ENCODE results near the gene SCAND1. TPM values are rescaled to one million over a fixed set of nuclear protein-coding genes. Genes with fewer than 3 reads are reported as not detected.

The SCAND1 gene
- total and polyA plus RNA-seq, 9 of the 15 experiments (the other 6 are each of a cell fraction or from before 2014, with no cell fraction given), result 0.08 to 94.0 (median 5.8) TPM

DNA sequence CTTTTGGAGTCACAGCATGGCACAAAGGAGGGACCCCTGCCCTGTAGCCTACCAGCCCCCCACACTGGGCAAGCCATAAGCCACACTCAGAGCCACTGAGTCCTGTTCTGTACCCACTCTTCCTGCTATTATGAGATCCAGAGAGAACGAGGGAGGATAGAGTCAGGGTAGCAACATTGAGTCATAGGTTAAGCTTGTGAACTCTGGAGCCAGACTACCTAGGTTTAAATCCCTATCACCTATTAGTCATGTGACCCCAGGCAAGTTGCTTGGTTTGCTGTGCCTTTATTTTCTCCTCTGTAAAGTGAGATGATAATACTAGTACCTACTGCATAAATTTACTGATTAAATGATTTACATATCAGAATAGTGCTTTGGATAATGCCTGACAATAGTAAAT, 14.6 kb upstream of the SCAND1 start:
- intact Hi-C loops (cut with micrococcal nuclease) (no loop called here), in situ Hi-C loops (cut with MboI) (no loop called here)
- Histone ChIP-seq H3K9me3 (replicated peaks; ENCODE audit: control insufficient read depth, insufficient read depth, low read depth, low read length) (no peaks in the 10 kb centered on the region; the same call in 1 of the 2 replicates), H3K4me3 (no peak overlapping the region), H3K4me1 (replicated peaks in 1 of 2; ENCODE audit: control insufficient read depth in 2 of 2, insufficient read depth in 2 of 2, low read length in 2 of 2) (peaks cover 0 to 7% of the 10 kb centered on the region in 2 experiments; a peak in 3 of 5 replicates), H3K9me1 (ENCODE audit: control insufficient read depth, insufficient read depth, low read length) (no peaks in the 10 kb centered on the region), H3K27ac (ENCODE audit: extremely low read depth, low read depth, low read length) (no peak overlapping the region), H3K79me2 (ENCODE audit: control insufficient read depth, insufficient read depth, low read length) (no peaks in the 10 kb centered on the region), H3K36me3 (ENCODE audit: control insufficient read depth, insufficient read depth, low read length) (no peaks in the 10 kb centered on the region), H4K20me1 (replicated peaks; ENCODE audit: control insufficient read depth, insufficient read depth, low read length) (no peaks in the 10 kb centered on the region), H3K27me3 (ENCODE audit: control insufficient read depth in 2 of 2, insufficient read depth in 2 of 2, low read length in 2 of 2) (no peaks in the 10 kb centered on the region), H3K9ac (ENCODE audit: insufficient read depth in 1 of 2, low read depth in 2 of 2, low read length in 2 of 2) (no peak overlapping the region), H3K4me2 (ENCODE audit: insufficient read depth, low read length) (no peak overlapping the region), H2AFZ (ENCODE audit: low read depth, low read length) (no peak overlapping the region)
- ChIA-PET POLR2A (interaction anchor here (0.7 to 2.3 kb wide), 4 partner anchors 12 to 1825 kb away, joined by 3 to 7 read pairs (median 4); no protein-coding TSS in a partner anchor), CTCF (ENCODE audit: low intra/inter-chr PET ratio) (no interaction called here)
- DNase-seq (ENCODE audit: extremely low read depth in 1 of 4, low spot score in 3 of 4), result no peak
- TF ChIP-seq CBX3 (IDR thresholded peaks at IDR 0.05; ENCODE audit: borderline replicate concordance in 1 of 2, low read length in 2 of 2) (no peak), RFX5 (IDR thresholded peaks at IDR 0.05; ENCODE audit: low read depth, low read length) (no peak), KAT8 (IDR thresholded peaks at IDR 0.05; ENCODE audit: low read depth) (no peak), POLR2AphosphoS2 (IDR thresholded peaks at IDR 0.05; ENCODE audit: low read length) (no peak), RHOXF2B (CRISPR knock-in tag; conservative IDR thresholded peaks at IDR 0.05) (no peak), MIER1 (IDR thresholded peaks at IDR 0.05; ENCODE audit: low read depth) (no peak), ZBTB1 (CRISPR knock-in tag; IDR thresholded peaks at IDR 0.05; ENCODE audit: borderline replicate concordance, low read depth) (no peak), EP300 (IDR thresholded peaks at IDR 0.05; ENCODE audit: low read length) (no peak), COPS2 (conservative IDR thresholded peaks at IDR 0.05) (no peak), HNRNPL (IDR thresholded peaks at IDR 0.05; ENCODE audit: low read depth, low read length) (no peak), TOE1 (IDR thresholded peaks at IDR 0.05; ENCODE audit: borderline replicate concordance) (peak; percentile 56; the same call in 1 of the 2 replicates), TOE1 (CRISPR knock-in tag; IDR thresholded peaks at IDR 0.05; ENCODE audit: borderline replicate concordance, low read depth) (no peak), ZNF143 (CRISPR knock-in tag; IDR thresholded peaks at IDR 0.05) (no peak), POLR2G (IDR thresholded peaks at IDR 0.05; ENCODE audit: low read depth, low read length) (no peak), HNRNPLL (IDR thresholded peaks at IDR 0.05; ENCODE audit: low read depth, low read length, poor library complexity, severe bottlenecking) (no peak)
- TF ChIP-seq, protein P1, sequence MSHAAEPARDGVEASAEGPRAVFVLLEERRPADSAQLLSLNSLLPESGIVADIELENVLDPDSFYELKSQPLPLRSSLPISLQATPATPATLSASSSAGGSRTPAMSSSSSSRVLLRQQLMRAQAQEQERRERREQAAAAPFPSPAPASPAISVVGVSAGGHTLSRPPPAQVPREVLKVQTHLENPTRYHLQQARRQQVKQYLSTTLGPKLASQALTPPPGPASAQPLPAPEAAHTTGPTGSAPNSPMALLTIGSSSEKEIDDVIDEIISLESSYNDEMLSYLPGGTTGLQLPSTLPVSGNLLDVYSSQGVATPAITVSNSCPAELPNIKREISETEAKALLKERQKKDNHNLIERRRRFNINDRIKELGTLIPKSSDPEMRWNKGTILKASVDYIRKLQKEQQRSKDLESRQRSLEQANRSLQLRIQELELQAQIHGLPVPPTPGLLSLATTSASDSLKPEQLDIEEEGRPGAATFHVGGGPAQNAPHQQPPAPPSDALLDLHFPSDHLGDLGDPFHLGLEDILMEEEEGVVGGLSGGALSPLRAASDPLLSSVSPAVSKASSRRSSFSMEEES (CRISPR knock-in tag; IDR thresholded peaks at IDR 0.05), result peak; percentile 75
- ATAC-seq, result no peak
- WGBS (ENCODE audit: insufficient coverage, low coverage, missing lambda C conversion rate), result 15% methylated on average over 1 of the region's 1 CpG
- BruUV-seq (replicated peaks), result no TSS peak
- FAIRE-seq, result no peak

Data from K562 (cell line).